Measurements from ENCODE around the gene MSH5.

- TF ChIP-seq CTCF (IDR thresholded peaks at IDR 0.05; ENCODE audit: low read length) (no peak), EZH2 (IDR thresholded peaks at IDR 0.05; ENCODE audit: borderline replicate concordance, low read length) (no peak)
Observed at GRCh38 chr6:31715022-31715958, 24.5 kb upstream of the MSH5 start, which contains the start of gene LY6G6D.

Measured in OCI-LY1 (cell line).